ENCODE measurements around the gene PTBP3.
A peak's percentile ranks its signal among the peaks of the same experiment; 100 is the strongest.

PTBP3 gene

DNA sequence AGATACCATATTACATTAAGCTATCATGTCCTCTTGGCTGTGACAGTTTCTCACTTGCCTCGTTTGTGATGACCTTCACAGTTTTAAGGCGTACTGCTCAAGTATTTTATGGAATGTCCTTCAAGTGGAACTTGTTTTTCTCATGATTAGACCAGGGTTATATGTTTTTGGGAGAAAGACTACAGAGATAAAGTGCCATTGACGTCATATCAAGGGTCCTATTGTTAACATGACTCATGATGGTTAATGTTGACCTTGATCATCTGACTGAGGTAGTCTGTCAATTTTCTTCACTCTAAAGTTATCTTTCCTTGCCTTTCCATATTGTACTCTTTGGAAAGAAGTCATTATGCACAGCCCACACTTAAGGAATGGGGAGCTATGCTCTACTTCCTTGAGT is 17.8 kb upstream of the PTBP3 start:
- Mint-ChIP-seq H3K36me3 (ENCODE audit: low read depth) (no peaks in the 10 kb centered on the region), H3K9me3 (no peaks in the 10 kb centered on the region), H3K4me3 (no peak overlapping the region), H3K27ac (no peak overlapping the region), H3K27me3 (ENCODE audit: low read depth) (peaks cover 4% of the 10 kb centered on the region), H3K4me1 (peaks cover 16% of the 10 kb centered on the region)
- TF ChIP-seq, protein P1, sequence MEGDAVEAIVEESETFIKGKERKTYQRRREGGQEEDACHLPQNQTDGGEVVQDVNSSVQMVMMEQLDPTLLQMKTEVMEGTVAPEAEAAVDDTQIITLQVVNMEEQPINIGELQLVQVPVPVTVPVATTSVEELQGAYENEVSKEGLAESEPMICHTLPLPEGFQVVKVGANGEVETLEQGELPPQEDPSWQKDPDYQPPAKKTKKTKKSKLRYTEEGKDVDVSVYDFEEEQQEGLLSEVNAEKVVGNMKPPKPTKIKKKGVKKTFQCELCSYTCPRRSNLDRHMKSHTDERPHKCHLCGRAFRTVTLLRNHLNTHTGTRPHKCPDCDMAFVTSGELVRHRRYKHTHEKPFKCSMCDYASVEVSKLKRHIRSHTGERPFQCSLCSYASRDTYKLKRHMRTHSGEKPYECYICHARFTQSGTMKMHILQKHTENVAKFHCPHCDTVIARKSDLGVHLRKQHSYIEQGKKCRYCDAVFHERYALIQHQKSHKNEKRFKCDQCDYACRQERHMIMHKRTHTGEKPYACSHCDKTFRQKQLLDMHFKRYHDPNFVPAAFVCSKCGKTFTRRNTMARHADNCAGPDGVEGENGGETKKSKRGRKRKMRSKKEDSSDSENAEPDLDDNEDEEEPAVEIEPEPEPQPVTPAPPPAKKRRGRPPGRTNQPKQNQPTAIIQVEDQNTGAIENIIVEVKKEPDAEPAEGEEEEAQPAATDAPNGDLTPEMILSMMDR (IDR thresholded peaks at IDR 0.05; ENCODE audit: unreplicated experiment in 3 of 3) = no peak

DNA sequence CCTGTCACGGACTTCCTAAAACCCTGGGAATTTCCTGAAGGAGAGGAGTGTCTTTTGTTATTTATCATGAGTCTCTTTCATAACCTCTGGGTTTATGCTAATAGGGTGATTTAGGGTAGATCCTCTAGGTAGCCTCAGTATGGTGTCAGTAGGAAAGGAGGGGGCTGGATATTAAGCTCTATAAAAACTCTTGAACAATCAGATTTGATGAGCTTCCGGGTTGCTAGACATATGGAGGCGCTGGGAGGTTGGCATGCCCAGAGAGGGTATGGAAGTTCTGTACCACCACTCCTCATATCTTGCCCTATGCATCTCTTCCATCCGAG is 15.6 kb upstream of the PTBP3 start:
- no peaks in the 10 kb centered on the region for H3K36me3 Mint-ChIP-seq (ENCODE audit: low read depth)
- H3K4me3 Mint-ChIP-seq = peak overlapping the region in 2 of 3 experiments; percentile 31 to 69
- no peak overlapping the region for H3K27ac Mint-ChIP-seq
- TF ChIP-seq, protein P1 (IDR thresholded peaks at IDR 0.05; ENCODE audit: unreplicated experiment in 3 of 3) = no peak
- peaks cover 3% of the 10 kb centered on the region for H3K4me1 Mint-ChIP-seq
- no peaks in the 10 kb centered on the region for H3K9me3 Mint-ChIP-seq
- H3K27me3 Mint-ChIP-seq (ENCODE audit: low read depth) = peaks cover 4% of the 10 kb centered on the region

DNA sequence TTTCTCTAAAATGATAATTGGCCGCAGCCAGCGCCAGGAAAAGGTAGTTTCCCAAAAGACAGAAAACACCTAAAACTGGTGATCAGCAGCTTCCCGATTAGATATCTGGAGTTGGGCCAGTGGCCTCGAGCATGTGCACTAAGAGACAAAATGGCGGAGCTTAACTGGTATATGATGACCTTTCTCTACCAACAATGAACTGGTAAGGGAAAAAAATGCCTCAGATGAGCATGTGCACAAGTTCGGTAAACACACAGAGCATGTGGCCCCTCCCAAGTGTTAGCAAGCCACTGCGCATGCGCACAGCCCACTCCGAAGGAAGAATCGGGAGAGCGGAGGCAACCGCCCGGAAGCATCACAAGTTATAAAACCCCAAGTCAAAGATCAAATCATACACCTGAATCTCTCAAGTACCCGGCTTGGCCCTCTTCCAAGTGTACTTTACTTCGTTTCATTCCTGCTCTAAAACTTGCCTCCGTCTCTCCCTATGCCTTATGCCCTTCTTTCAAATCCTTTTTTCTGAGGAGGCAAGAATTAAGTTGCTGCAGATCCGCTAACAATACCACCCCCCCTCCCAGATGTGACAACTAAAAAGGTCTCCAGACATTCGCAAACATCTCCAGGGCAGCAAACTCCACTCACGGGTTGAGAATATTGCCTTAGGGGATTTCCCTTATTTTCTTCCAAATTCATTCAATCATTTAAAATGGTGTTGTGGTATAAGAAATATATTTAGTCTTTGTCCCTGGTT is 15.0 kb upstream of the PTBP3 start:
- Mint-ChIP-seq H3K36me3 (ENCODE audit: low read depth) (no peaks in the 10 kb centered on the region), H3K27me3 (ENCODE audit: low read depth) (peaks cover 4% of the 10 kb centered on the region), H3K27ac (peak overlapping the region in 2 of 3 experiments; percentile 6 to 10), H3K4me1 (no peaks in the 10 kb centered on the region), H3K9me3 (no peaks in the 10 kb centered on the region), H3K4me3 (peak overlapping the region; percentile 55 to 69 (median 60))
- TF ChIP-seq, protein P1 (IDR thresholded peaks at IDR 0.05; ENCODE audit: unreplicated experiment in 3 of 3) = no peak

DNA sequence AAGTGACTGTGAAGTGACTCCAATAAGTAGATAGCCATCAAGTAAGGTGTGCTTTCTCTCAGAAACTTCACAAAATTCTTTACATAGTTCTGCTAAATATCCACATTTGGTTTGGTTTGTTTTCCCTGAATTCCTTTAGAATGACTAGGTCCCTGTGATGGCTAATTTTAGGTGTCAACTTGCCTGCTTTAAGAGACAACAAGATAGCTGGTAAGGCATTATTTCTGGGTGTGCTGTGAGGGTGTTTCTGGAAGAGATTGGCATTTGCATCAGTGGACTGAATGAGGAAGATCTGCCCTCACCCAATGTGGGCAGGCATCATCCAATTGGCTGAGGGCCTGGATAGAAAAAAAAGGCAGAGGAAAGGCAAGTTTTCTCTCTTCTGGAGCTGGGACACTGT is 8.3 kb upstream of the PTBP3 start:
- TF ChIP-seq, protein P1 (IDR thresholded peaks at IDR 0.05; ENCODE audit: unreplicated experiment in 3 of 3) = no peak
- H3K4me1 Mint-ChIP-seq = peaks cover 3% of the 10 kb centered on the region
- H3K27ac Mint-ChIP-seq = peak overlapping the region in 1 of 3 experiments; percentile 60
- no peak overlapping the region for H3K4me3 Mint-ChIP-seq
- H3K36me3 Mint-ChIP-seq (ENCODE audit: low read depth) = no peaks in the 10 kb centered on the region
- no peaks in the 10 kb centered on the region for H3K27me3 Mint-ChIP-seq (ENCODE audit: low read depth)
- H3K9me3 Mint-ChIP-seq = no peaks in the 10 kb centered on the region

DNA sequence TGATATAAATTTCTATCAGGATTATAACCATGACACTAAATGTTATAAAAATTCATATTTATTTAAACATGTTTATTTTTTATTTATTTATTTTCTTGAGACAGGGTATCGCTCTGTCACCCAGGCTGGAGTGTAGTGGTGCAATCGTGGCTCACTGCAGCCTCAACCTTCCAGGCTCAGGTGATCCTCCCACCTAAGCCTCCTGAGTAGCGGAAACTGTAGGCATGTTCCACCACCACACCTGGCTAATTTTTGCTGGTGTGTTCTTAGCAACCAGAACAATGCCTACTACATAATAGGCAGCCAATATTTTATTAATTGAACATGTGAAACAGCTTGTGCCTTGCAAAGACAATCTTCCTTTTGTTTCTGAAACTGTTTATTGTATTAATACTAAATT is 6.5 kb upstream of the PTBP3 start:
- H3K27ac Mint-ChIP-seq = no peak overlapping the region

More for the DNA sequence above, 6.5 kb upstream of the PTBP3 start:
- Mint-ChIP-seq H3K36me3 (ENCODE audit: low read depth) (no peaks in the 10 kb centered on the region), H3K27me3 (ENCODE audit: low read depth) (no peaks in the 10 kb centered on the region), H3K4me1 (peaks cover 3% of the 10 kb centered on the region), H3K9me3 (no peaks in the 10 kb centered on the region), H3K4me3 (no peak overlapping the region)
- TF ChIP-seq, protein P1 (IDR thresholded peaks at IDR 0.05; ENCODE audit: unreplicated experiment in 3 of 3) = no peak
